ENCODE results near the gene SEMA3D.

Gene SEMA3D

DNA sequence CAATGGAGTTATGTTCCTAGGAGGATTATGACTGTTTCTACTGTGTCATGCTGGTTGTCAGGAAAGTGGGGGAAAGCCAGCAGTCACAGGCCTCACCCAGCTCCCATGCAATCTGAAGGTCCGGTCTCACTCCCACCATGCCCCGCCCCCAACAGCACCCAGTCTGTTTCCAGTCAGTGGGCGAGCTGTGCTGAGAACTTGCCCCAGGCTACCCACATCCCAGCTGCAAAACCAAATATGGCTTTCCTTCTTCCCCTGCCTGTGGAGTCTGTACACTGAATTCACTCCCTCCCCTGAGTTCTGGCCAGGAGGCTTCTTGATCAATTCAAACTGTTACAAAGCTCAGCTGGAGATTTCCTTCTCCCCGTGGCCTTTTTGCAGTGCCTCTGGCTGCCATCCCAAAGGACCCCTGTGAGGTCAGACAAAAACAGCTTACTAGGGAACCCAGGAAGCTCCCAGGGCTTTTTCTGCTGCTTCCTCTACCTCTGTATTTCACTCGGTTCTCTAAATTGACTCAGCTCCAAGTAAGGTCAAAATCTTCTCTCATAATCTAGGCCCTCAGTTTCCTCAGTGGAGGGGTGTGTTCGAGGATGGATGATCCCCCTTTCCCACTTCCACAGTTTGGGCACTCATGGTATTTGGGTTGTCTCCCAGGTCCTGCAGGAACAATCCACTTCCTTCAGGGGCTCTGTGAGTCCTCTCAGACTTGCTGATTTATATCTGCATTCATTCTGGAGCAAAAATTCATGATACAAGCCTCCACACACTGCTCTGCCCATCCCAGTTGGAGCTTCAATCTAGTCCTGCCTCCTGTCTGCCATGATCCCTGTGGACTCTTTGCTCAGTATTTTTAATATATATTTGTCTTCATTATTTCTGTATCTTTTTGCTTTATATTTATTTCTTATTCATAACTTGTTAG, 205.5 kb downstream of the SEMA3D start:
- no peak for DNase-seq

DNA sequence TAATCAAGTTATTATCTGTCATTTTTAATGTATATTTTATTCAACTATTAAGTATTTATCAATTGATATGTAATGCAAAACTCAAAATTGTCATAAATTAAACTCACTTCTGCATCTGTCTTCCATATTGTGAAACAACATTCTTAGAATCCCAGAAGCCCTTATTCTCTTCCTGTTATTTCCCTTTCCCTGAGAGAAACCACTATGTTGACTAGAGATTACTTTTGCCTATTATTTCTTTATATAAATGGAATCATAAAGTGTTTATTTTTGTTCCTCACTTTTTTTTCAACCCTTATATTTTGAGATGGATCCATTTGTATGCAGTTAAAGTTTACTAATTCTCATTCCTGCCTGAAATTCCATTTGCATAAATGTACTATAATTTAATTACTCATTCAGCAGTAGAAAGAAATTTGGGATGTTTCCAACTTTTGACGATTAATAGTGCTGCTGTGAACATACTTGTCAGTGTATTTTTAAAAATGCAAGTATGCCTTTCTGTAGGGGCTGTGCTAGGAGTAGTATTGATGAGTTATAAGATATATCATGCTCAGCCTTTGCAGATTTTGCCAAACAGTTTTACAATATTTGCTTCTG, 211.2 kb downstream of the SEMA3D start:
- DNase-seq = no peak

DNA sequence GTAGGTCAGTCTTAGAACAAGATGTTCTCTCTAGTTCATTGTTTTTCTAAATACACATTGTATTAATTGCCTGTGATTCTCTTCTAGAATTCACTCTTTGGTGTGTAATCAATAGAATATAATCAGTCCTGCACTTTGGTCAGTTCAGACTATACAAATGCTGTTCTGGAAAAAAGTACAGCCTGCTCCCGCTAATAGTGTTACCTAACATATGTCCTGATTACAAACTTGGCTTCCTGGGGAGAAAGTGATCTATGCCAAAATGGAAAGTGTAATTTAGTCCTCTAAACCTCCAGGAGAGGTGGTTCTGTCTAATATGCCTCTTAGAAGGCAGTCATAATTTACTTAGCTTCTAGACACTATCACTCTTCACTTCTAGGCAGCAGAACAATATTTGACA, 215.5 kb downstream of the SEMA3D start:
- no peak for DNase-seq

DNA sequence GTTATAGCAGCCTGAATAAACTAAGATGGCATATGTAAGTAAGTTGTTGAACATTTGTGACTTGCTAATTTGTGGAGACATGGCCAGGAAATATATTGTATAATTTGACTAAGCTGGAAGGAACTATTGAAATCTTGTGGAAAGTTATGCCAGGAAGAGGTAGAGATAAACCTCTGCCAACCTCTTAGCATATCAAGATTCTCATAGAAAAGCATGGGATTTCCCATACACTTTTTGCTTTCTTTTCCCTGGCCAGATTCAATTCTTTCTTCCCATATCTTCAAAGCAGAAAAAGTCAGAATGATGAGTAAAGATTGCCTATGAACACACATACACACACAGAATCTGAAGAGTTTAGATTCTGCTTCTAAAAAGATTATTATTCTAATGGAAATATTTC, 216.2 kb downstream of the SEMA3D start:
- no peak for DNase-seq

DNA sequence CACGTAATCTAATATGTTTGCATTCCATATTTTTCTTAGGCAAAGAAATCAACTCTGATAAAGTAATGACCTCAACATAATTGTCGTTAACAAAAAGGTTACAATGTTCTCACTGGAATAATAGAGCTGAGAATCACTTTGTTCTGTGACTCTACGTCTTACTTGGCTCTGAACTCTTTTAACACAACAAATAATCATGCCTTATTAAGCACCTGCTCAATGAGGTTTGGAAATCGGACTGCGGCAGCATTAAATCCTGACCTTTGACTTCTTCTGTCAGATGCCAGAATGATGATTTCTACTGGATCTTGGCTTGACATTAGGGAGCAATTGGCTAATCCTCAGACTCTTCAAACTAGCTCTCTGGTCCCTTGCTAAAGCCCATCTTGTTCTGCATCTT, 233.6 kb downstream of the SEMA3D start:
- no peak for DNase-seq

DNA sequence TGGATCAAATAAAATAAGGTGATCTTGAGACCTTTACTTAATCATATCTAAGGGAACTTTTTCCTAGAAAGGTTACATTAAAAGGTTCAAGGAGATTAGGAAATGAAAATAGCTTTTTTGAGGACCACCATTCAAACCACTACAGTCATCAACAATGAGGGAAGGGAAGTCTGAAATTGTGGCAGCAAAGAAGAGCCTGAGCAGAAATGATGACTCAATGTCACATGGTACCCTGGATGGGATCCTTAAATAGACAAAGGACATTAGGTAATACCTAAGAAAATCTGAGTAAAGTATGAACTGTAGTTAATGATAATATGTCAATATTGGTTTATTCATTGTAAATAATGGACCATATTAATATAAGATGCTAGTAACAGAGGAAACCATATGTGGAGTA, 236.0 kb downstream of the SEMA3D start:
- DNase-seq = no peak

DNA sequence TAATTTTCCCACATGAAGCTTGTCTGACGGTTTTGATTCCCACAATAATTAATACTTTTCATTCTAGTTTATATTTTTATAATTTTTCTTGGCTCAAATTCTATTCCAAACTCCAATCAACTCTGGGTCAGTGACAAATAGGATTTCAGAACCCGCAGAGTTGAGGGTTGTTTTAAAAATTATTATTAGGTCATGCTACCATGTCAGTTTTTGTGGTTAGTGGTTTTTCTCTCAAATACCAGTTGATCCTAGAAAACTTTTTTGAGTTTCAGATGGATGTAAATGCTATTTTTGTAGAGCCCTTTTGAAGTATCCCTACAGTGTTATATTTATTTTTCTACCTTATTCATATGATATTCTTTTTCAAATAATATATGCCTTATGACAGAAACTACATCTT, 237.4 kb downstream of the SEMA3D start:
- DNase-seq = no peak

DNA sequence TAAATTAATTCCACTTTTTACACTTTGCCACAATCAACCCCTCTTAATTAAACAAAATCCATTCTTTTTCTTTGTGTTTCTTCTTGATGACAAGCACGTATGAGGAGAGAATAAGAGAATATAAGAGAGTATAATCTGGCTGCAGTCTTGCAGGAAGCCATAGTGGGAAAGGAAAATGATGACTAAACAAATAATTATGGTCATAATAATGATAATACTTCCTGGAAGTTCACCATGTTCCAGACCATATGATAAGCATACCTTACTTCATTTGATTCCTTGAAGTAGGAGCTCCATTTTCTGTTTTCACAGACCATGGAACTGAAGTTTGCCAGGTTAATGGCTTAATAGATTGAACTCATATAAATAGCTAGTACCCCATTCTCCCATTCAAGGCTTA, 237.8 kb downstream of the SEMA3D start:
- no peak for DNase-seq

DNA sequence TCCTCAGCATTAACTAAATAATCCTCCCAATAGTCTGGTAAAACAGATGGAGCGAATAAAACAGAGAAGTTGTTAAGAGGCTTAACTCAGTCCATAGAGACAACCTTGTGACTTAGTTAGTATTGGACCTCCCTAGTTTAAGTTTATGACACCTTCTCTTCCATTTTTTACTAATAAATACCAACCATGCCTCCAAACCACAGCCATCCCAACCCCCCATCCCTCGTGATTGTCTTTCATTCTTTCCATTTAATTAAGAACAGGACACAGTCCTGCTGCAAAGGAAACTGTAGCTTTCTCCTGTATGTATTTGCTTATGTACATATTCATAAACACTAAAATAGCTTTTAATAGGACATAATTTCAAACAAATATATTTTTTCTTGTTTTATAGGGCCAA, 238.2 kb downstream of the SEMA3D start:
- no peak for DNase-seq

DNA sequence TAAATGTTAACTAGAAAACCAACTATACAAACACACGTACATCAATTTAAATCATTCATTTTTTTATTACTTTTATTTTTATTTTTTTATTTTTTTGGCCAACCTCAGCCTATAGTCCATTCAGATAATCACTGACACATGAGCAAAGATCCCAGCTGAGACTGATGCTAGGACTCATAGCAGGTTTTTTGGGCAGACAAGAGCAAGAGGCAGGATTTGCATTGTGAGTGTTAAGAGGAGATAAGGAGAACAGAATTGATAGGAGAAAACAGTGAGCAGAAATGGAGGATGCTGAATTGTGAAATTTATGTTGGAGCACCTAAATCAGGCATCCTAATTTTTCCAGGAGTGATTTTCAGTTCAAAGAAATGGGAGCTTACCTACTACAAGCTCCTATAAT, 240.3 kb downstream of the SEMA3D start:
- no peak for DNase-seq
